ENCODE data around the gene N4BP2.

The N4BP2 gene

DNA sequence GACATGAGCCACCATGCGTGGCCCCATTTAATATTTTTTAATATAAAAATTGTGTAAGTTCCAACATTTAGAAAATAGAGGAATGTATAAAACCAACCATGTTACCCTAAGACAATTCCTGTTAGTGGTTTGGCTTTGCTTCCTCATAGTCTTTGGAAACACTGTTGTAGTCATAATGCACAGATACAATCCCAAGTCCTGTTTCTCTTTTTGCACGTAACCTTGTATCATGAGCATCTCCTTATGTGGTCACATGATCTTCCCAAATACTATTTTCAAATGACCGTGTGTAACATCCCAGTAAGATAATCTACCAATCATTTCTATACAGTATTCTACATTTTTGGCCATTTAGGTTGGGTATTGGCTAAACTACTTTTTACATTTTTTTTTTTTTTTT, 126.3 kb downstream of the N4BP2 start:
- H3K4me3 ChIP-seq (ENCODE audit: low read length), result no peak overlapping the region
- H3K4me2 ChIP-seq (ENCODE audit: low read length), result no peak overlapping the region
- H3K36me3 ChIP-seq (ENCODE audit: insufficient read depth, low read length), result no peaks in the 10 kb centered on the region
- H3K4me1 ChIP-seq (ENCODE audit: control insufficient read depth, insufficient read depth, low read length), result peaks cover 67% of the 10 kb centered on the region
- H3K9me3 ChIP-seq (replicated peaks; ENCODE audit: low read length), result no peaks in the 10 kb centered on the region
- peak overlapping the region; percentile 84 for H3K9ac ChIP-seq (ENCODE audit: low read depth, low read length)
- H3K27me3 ChIP-seq (ENCODE audit: control insufficient read depth, insufficient read depth, low read length), result no peaks in the 10 kb centered on the region

DNA sequence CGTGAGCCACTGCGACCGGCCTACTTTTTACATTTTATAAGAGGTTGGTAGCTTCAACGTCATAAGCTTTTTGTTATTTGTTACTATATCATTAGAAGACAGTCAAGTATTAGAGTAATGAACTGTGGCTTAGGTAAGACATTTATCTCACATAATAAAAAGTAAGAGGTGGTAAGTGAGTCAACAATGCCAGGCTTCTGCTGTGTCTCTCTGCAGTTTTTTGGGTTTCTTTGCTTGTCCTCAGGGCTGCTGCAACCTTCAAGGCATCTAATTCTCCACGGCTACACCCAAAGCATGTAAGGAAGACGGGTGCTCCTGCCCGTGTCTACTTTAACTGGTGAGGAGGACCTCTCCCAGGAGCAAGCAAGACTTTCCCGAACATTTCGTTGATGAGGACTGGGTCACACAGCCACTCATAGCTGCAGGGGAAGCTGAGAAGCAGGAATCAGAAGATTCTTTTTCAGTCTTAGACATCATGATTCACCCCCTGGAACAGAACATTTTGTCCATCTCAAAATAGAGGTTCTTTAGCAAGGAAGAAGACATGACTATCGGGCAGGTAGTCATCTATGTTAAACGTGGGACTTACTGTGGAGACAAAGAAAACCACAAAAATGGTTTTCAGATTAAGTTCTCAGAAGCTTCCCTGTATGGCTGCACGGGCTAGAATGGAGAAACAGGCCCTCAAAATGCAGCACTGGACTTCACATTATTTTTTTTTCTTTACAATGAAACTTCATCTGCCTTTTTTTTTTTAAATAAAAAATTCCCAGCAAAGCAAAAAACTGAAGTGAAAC, 127.2 kb downstream of the N4BP2 start:
- Histone ChIP-seq H3K9ac (ENCODE audit: low read depth, low read length) (peak overlapping the region; percentile 84), H3K4me3 (ENCODE audit: low read length) (peak overlapping the region; percentile 14)

DNA sequence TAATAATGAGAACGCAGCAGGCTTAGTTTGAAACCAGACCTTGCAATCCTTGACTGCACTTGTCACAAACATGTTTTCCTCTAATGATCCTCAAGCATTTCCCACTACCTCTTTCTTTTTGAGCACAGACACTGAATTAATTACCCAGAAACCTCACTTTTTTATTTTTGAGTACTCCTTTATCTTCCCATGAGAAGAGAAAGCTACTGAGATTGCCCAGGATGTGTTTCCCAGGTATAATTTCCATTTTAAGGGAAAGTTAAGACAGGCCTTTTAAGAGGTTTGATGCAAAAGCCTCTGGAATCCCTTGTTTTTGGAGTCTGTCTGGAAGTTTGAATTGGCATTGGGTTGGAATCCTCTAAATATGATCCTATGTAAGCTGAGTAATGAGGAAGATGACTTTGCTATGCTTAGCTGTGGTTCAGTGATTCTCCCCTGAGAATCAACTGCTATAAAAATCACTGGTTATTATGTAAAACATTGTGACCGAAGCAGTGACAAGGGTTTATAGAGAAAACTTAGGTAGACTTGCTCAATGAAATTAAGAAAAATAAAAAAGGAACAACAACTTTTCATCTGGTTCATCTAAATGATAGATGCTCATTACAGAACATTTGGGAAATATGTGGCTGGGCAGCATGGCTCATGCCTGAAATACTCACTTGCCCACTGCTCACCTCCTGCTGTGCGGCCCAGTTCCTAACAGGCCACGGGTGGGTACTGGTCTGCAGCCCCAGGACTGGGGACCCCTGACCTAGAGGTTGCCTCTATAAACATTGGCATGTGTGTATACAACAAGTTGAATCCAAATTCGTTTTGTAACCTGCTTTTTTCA, 129.4 kb downstream of the N4BP2 start:
- Histone ChIP-seq H3K4me2 (ENCODE audit: low read length) (peak overlapping the region; percentile 36), H3K4me1 (ENCODE audit: control insufficient read depth, insufficient read depth, low read length) (peaks cover 55% of the 10 kb centered on the region), H3K4me3 (ENCODE audit: low read length) (no peak overlapping the region), H3K36me3 (ENCODE audit: insufficient read depth, low read length) (no peaks in the 10 kb centered on the region), H3K9me3 (replicated peaks; ENCODE audit: low read length) (no peaks in the 10 kb centered on the region), H3K27me3 (ENCODE audit: control insufficient read depth, insufficient read depth, low read length) (no peaks in the 10 kb centered on the region), H3K9ac (ENCODE audit: low read depth, low read length) (peak overlapping the region; percentile 83)

More for the DNA sequence above, 127.2 kb downstream of the N4BP2 start:
- Histone ChIP-seq H3K4me1 (ENCODE audit: control insufficient read depth, insufficient read depth, low read length) (peaks cover 58% of the 10 kb centered on the region), H3K9me3 (replicated peaks; ENCODE audit: low read length) (no peaks in the 10 kb centered on the region), H3K4me2 (ENCODE audit: low read length) (peak overlapping the region; percentile 72), H3K36me3 (ENCODE audit: insufficient read depth, low read length) (no peaks in the 10 kb centered on the region), H3K27me3 (ENCODE audit: control insufficient read depth, insufficient read depth, low read length) (no peaks in the 10 kb centered on the region)

DNA sequence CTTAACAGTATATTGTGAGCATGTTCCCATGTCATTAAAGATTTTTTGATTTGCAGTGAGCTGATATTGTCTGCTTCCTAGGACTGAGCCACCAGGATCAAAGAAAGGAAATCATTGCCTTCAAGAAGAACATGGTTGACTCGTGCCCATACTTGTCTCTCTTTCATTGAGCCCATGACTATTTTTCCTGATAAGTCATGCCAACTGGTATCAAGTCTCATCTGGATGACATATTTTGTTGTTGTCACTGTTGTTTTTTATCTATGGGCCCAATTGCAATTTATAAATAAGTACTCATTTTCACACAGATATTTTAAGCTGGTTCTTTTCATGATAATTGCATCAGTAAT, 130.0 kb downstream of the N4BP2 start:
- Histone ChIP-seq H3K9ac (ENCODE audit: low read depth, low read length) (peak overlapping the region; percentile 83), H3K27me3 (ENCODE audit: control insufficient read depth, insufficient read depth, low read length) (no peaks in the 10 kb centered on the region), H3K4me1 (ENCODE audit: control insufficient read depth, insufficient read depth, low read length) (peaks cover 57% of the 10 kb centered on the region), H3K4me2 (ENCODE audit: low read length) (no peak overlapping the region), H3K36me3 (ENCODE audit: insufficient read depth, low read length) (no peaks in the 10 kb centered on the region), H3K4me3 (ENCODE audit: low read length) (no peak overlapping the region), H3K9me3 (replicated peaks; ENCODE audit: low read length) (no peaks in the 10 kb centered on the region)

DNA sequence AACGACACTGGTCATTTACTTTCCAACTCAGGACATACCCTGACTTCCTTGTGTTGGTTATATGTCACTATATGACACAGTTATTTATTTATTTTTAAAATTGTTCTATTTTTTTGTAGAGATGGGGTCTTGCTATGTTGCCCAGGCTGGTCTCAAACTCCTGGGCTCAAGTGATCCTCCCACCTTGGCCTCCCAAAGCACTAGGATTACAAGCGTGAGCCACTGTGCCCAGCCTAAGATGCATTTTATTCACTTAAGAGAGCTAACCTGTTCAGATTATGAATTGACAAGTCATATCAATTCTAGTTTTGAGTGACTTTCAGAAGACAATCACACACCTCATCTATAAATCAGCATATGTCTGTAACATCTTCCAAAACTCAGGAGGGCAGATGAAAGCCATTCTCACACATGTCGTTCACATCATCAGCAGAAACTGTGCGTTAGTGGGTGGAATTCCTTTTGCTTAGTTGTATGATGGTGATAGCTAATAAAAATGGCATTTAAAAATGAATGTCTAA, 130.8 kb downstream of the N4BP2 start:
- no peaks in the 10 kb centered on the region for H3K36me3 ChIP-seq (ENCODE audit: insufficient read depth, low read length)
- no peak overlapping the region for H3K9ac ChIP-seq (ENCODE audit: low read depth, low read length)
- no peak overlapping the region for H3K4me3 ChIP-seq (ENCODE audit: low read length)
- H3K4me1 ChIP-seq (ENCODE audit: control insufficient read depth, insufficient read depth, low read length), result peaks cover 65% of the 10 kb centered on the region
- no peaks in the 10 kb centered on the region for H3K9me3 ChIP-seq (replicated peaks; ENCODE audit: low read length)
- no peak overlapping the region for H3K4me2 ChIP-seq (ENCODE audit: low read length)
- H3K27me3 ChIP-seq (ENCODE audit: control insufficient read depth, insufficient read depth, low read length), result no peaks in the 10 kb centered on the region

DNA sequence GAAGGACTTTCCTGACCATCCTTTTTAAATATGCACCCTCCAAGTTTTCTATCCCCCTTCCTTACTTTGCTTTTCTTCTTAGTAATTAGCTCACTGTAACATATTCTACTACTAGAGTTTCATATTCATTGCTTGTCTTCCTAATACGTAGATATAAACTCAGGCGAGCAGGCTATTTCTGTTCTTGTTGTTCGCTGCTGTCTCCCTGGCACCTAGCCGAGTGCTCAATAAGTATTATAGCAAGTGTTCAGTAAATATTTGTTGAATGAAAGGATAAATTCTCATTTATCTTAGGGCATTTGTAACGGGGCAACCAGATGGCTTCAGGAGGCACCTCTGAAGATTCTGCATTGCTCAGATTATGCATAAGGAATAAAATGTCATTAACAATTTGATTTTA, 133.4 kb downstream of the N4BP2 start:
- H3K27me3 ChIP-seq (ENCODE audit: control insufficient read depth, insufficient read depth, low read length), result no peaks in the 10 kb centered on the region
- peaks cover 47% of the 10 kb centered on the region for H3K4me1 ChIP-seq (ENCODE audit: control insufficient read depth, insufficient read depth, low read length)
- no peaks in the 10 kb centered on the region for H3K36me3 ChIP-seq (ENCODE audit: insufficient read depth, low read length)
- no peak overlapping the region for H3K4me2 ChIP-seq (ENCODE audit: low read length)
- H3K9ac ChIP-seq (ENCODE audit: low read depth, low read length), result no peak overlapping the region
- no peaks in the 10 kb centered on the region for H3K9me3 ChIP-seq (replicated peaks; ENCODE audit: low read length)
- H3K4me3 ChIP-seq (ENCODE audit: low read length), result no peak overlapping the region

DNA sequence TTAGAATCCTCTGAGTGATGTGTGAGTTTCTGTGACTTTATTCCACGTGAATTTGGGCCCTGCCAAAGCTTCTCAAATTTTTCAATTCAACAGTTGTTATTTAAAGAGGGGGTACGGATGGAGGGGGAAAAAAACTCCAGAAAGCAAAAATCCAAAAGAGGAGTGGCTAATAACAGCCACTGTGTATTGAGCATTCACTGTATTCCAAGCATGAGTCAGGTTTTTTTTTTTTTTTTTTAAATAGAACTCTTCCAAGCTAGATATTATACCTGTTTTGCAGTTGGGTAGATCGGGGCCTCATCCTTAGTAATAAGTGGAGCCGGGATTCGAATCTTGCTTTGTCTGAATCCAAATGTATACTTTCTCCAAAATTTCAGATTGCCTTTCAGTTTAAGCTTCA, 133.8 kb downstream of the N4BP2 start:
- Histone ChIP-seq H3K9me3 (replicated peaks; ENCODE audit: low read length) (no peaks in the 10 kb centered on the region), H3K4me1 (ENCODE audit: control insufficient read depth, insufficient read depth, low read length) (peaks cover 42% of the 10 kb centered on the region), H3K4me3 (ENCODE audit: low read length) (no peak overlapping the region), H3K27me3 (ENCODE audit: control insufficient read depth, insufficient read depth, low read length) (no peaks in the 10 kb centered on the region), H3K36me3 (ENCODE audit: insufficient read depth, low read length) (no peaks in the 10 kb centered on the region), H3K9ac (ENCODE audit: low read depth, low read length) (no peak overlapping the region), H3K4me2 (ENCODE audit: low read length) (no peak overlapping the region)

DNA sequence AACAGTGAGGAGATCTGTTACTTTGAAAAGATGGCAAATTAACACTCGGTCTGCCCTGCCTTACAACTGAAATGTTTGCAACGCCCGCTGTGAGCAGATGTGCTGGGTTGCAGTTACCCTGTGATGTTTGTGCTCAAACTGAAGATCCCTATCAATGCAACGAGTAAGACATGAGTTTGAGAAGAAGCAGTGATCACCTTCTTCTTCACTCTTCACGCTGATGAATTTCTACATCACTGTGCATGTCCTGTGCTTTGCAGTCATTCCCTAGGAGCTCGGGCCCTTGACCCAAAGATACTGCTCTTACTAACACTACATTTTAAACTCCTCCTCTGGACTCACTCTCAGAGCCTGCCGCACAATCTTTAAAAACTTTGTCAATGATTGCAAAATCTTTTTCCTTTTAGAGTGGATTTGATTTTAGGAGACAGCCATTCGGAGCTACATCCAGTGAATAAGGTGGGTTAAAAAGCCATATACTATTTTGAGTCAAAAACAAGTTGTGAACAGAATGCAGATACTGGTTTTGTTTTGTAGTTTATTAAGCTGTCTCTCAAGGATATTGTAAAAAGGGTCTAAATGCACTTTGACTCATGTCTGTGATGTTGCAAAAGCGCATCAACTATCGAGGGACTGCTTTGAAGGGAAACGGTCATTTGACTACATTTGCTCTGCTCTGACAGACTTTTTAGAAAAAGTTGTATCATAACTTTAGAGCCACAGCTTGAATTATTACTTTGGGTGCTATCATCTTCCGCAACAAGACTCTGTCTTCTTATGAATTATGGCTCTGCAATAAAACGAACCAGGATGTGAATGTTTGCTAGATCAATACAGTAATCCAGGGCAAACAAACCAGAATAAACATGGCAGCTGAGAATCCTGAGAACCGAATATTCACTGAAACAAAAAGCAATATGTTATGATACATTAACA, 134.5 kb downstream of the N4BP2 start:
- Histone ChIP-seq H3K4me2 (ENCODE audit: low read length) (no peak overlapping the region), H3K4me1 (ENCODE audit: control insufficient read depth, insufficient read depth, low read length) (peaks cover 36% of the 10 kb centered on the region), H3K9me3 (replicated peaks; ENCODE audit: low read length) (no peaks in the 10 kb centered on the region), H3K4me3 (ENCODE audit: low read length) (no peak overlapping the region), H3K9ac (ENCODE audit: low read depth, low read length) (peak overlapping the region; percentile 12), H3K27me3 (ENCODE audit: control insufficient read depth, insufficient read depth, low read length) (no peaks in the 10 kb centered on the region), H3K36me3 (ENCODE audit: insufficient read depth, low read length) (no peaks in the 10 kb centered on the region)

DNA sequence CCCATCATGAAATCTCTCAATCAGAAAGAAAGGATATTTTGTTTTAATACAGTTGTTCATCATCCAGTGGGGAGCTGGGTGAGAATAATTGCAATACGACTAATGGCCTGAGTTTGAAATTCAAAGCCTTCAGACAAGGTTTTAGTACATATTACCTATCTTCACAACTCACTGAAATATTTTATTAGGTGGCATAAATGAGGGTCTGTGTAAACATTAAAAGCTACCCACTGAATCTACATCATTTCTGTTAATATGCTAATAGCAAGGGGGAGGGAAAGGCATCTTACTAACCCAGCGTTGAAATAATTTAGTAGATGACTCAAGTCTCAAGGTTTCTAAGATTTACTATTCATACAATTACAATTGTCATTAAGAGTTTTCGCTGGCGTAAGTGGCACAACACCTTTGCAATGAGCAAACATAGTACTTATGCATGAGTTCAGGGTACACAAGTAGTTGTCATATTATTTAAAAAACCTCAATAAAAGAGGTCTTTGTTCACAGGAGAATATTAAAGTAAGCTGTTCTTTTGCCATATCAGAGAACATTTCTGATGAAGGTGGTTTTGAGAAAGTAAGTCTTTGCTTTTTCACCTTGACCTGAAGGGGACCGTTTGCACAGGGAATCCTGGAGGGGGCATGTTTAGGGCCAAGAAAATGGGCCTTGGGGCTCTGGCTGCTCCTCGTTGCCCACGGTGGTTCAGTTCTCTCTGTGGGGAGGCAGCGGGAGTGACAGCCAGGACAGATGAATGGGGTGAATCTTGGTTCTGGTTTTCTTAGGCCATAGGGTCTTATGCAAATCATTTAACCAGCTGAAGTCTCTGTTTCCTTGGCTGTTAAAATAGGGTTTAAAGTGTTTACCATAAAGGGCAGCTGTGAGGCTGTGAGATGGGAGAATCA, 135.7 kb downstream of the N4BP2 start:
- no peak overlapping the region for H3K4me3 ChIP-seq (ENCODE audit: low read length)
- no peaks in the 10 kb centered on the region for H3K9me3 ChIP-seq (replicated peaks; ENCODE audit: low read length)
- no peak overlapping the region for H3K9ac ChIP-seq (ENCODE audit: low read depth, low read length)
- H3K36me3 ChIP-seq (ENCODE audit: insufficient read depth, low read length), result no peaks in the 10 kb centered on the region
- peaks cover 26% of the 10 kb centered on the region for H3K4me1 ChIP-seq (ENCODE audit: control insufficient read depth, insufficient read depth, low read length)
- H3K4me2 ChIP-seq (ENCODE audit: low read length), result no peak overlapping the region
- no peaks in the 10 kb centered on the region for H3K27me3 ChIP-seq (ENCODE audit: control insufficient read depth, insufficient read depth, low read length)

DNA sequence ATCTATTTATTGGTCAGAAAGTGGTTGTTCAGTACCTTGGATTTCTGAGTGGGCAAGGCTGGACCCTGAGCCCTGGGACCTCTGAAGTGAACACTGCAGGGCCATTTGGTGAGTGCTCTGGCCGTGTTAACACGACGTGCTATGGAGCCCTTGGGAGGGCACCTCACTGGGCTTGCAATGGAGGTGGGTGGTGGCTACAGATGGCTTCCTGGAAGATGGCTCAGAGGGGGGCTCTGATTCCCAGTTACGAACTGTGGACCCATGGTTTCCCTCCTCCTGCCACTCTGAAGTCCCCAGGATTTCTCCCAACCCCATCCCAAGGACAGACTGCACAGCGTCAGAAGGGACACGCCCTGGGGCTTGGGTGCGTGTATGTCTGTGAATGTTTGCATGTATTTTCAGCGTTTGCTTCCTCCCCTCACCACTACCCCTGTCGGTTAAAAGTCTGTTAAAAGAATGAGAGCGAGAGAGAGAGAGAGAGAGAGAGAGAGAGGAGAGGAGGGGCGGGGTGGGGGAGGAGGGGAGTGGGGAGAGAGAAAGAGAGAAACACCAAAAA, 136.4 kb downstream of the N4BP2 start:
- Histone ChIP-seq H3K9me3 (replicated peaks; ENCODE audit: low read length) (no peaks in the 10 kb centered on the region), H3K27me3 (ENCODE audit: control insufficient read depth, insufficient read depth, low read length) (no peaks in the 10 kb centered on the region), H3K36me3 (ENCODE audit: insufficient read depth, low read length) (no peaks in the 10 kb centered on the region), H3K4me1 (ENCODE audit: control insufficient read depth, insufficient read depth, low read length) (peaks cover 26% of the 10 kb centered on the region), H3K4me2 (ENCODE audit: low read length) (no peak overlapping the region), H3K4me3 (ENCODE audit: low read length) (no peak overlapping the region), H3K9ac (ENCODE audit: low read depth, low read length) (no peak overlapping the region)

Data from skeletal muscle satellite cell (primary cell).